HEK293 (cell line): ENCODE data around the gene CDCP2.

Experiments used
- CTCF ChIA-PET: fragments of 350-600 bp; formaldehyde crosslinking; extraction: SDS; loops from one replicate; lab custom pipeline; 2021; ENCODE audit warnings: antibody characterized with exemption; lab: Yijun Ruan, JAX
- POLR2A ChIA-PET: fragments of 300-600 bp; formaldehyde crosslinking; extraction: SDS; loops from one replicate; lab custom pipeline; 2020; ENCODE audit warnings: antibody characterized with exemption, inconsistent platforms; lab: Yijun Ruan, JAX
- H3K27ac ChIP-seq: fragments of 200-500 bp; sonication (Bioruptor generic); 2 replicates; pipeline ENCODE4 v1.5.1; 2014; ENCODE audit warnings: low read depth, low read length, control low read depth, inconsistent platforms; ENCODE audit errors: extremely low read depth
- H3K36me3 ChIP-seq, 2 experiments: fragments of 200-500 bp in 1 of 2; sonication (Bioruptor generic) in 1 of 2; 1 replicate in 1 of 2; 2 replicates in 1 of 2; pipeline ENCODE4 v1.5.1; 2014 to 2017; ENCODE audit warnings: inconsistent platforms in 2 of 2, low read length in 2 of 2; ENCODE audit not compliant: control insufficient read depth in 2 of 2, insufficient read depth in 1 of 2
- H3K4me1 ChIP-seq: fragments of 200-500 bp; sonication (Bioruptor generic); 2 replicates; pipeline ENCODE4 v1.5.1; 2014; ENCODE audit warnings: mild to moderate bottlenecking, low read length, inconsistent platforms; ENCODE audit not compliant: control insufficient read depth, insufficient read depth
- H3K4me3 ChIP-seq: 2 replicates; pipeline ENCODE4 v1.5.1; 2011; ENCODE audit warnings: low read depth, mild to moderate bottlenecking, control low read depth, low read length, moderate library complexity
- H3K9me3 ChIP-seq: fragments of 200-500 bp; sonication (Bioruptor generic); 2 replicates; pipeline ENCODE4 v1.5.1; 2014; ENCODE audit warnings: low read depth, low read length, inconsistent platforms; ENCODE audit not compliant: control insufficient read depth, insufficient read depth
- GLI4 ChIP-seq: fragments of 450-650 bp; formaldehyde crosslinking; IDR thresholded peaks from 2 replicates; pipeline ENCODE4 v1.5.1; 2016; ENCODE audit warnings: missing biosample characterization, missing genetic modification characterization
- GLIS1 ChIP-seq: fragments of 450-650 bp; formaldehyde crosslinking; IDR thresholded peaks from 2 replicates; pipeline ENCODE4 v1.5.1; 2016; ENCODE audit warnings: missing biosample characterization, missing genetic modification characterization
- RBAK ChIP-seq: fragments of 450-650 bp; formaldehyde crosslinking; IDR thresholded peaks from 2 replicates; pipeline ENCODE4 v1.5.1; 2016; ENCODE audit warnings: missing biosample characterization, missing genetic modification characterization
- REPIN1 ChIP-seq: fragments of 450-650 bp; formaldehyde crosslinking; IDR thresholded peaks from 2 replicates; pipeline ENCODE4 v1.5.1; 2017; ENCODE audit warnings: missing biosample characterization, missing genetic modification characterization, low read depth
- YY1 ChIP-seq: fragments of 450-650 bp; formaldehyde crosslinking; IDR thresholded peaks from 2 replicates; pipeline ENCODE4 v1.5.1; 2018; ENCODE audit warnings: missing biosample characterization, missing genetic modification characterization
- ZBTB11 ChIP-seq: fragments of 450-650 bp; formaldehyde crosslinking; conservative IDR thresholded peaks from 2 replicates; pipeline ENCODE4 v1.5.1; 2016; ENCODE audit warnings: low read depth, missing biosample characterization, missing genetic modification characterization
- ZNF138 ChIP-seq: fragments of 450-650 bp; formaldehyde crosslinking; IDR thresholded peaks from 2 replicates; pipeline ENCODE4 v1.5.1; 2016; ENCODE audit warnings: missing biosample characterization, missing genetic modification characterization, borderline replicate concordance
- ZNF140 ChIP-seq: fragments of 450-650 bp; formaldehyde crosslinking; IDR thresholded peaks from 2 replicates; pipeline ENCODE4 v1.5.1; 2016; ENCODE audit warnings: missing biosample characterization, missing genetic modification characterization
- ZNF19 ChIP-seq: fragments of 450-650 bp; formaldehyde crosslinking; IDR thresholded peaks from 2 replicates; pipeline ENCODE4; 2016; ENCODE audit warnings: missing biosample characterization, missing genetic modification characterization, low read depth
- ZNF214 ChIP-seq: fragments of 450-650 bp; formaldehyde crosslinking; IDR thresholded peaks from 2 replicates; pipeline ENCODE4 v1.5.1; 2017; ENCODE audit warnings: missing biosample characterization, mild to moderate bottlenecking, missing genetic modification characterization, borderline replicate concordance
- ZNF266 ChIP-seq: fragments of 450-650 bp; formaldehyde crosslinking; IDR thresholded peaks from 2 replicates; pipeline ENCODE4 v1.5.1; 2016; ENCODE audit warnings: missing biosample characterization, missing genetic modification characterization, low read depth
- ZNF292 ChIP-seq: fragments of 450-650 bp; formaldehyde crosslinking; IDR thresholded peaks from 2 replicates; pipeline ENCODE4 v1.5.1; 2016; ENCODE audit warnings: low read depth, missing biosample characterization, missing genetic modification characterization, borderline replicate concordance
- ZNF416 ChIP-seq: fragments of 450-650 bp; formaldehyde crosslinking; IDR thresholded peaks from 2 replicates; pipeline ENCODE4 v1.5.1; 2016; ENCODE audit warnings: missing biosample characterization, missing genetic modification characterization
- ZNF561 ChIP-seq: fragments of 450-650 bp; IDR thresholded peaks from 2 replicates; pipeline ENCODE4 v1.5.1; 2018; ENCODE audit warnings: missing biosample characterization, missing genetic modification characterization, borderline replicate concordance
- ZNF610 ChIP-seq: fragments of 450-650 bp; formaldehyde crosslinking; IDR thresholded peaks from 2 replicates; pipeline ENCODE4 v1.5.1; 2016; ENCODE audit warnings: missing biosample characterization, missing genetic modification characterization, borderline replicate concordance
- ZNF664 ChIP-seq: fragments of 450-650 bp; formaldehyde crosslinking; IDR thresholded peaks from 2 replicates; pipeline ENCODE4 v1.5.1; 2016; ENCODE audit warnings: missing biosample characterization, missing genetic modification characterization
- ZNF785 ChIP-seq: fragments of 450-650 bp; formaldehyde crosslinking; IDR thresholded peaks from 2 replicates; pipeline ENCODE4 v1.5.1; 2016; ENCODE audit warnings: missing biosample characterization, missing genetic modification characterization
- ZSCAN16 ChIP-seq: fragments of 450-650 bp; formaldehyde crosslinking; IDR thresholded peaks from 2 replicates; pipeline ENCODE4 v1.5.1; 2016; ENCODE audit warnings: missing biosample characterization, missing genetic modification characterization
- TF ChIP-seq, protein P1 (sequence below): fragments of 450-650 bp; formaldehyde crosslinking; IDR thresholded peaks from 2 replicates; pipeline ENCODE4 v1.5.1; 2016; ENCODE audit warnings: missing biosample characterization, missing genetic modification characterization
- TF ChIP-seq, protein P2 (sequence below): fragments of 450-650 bp; formaldehyde crosslinking; IDR thresholded peaks from 2 replicates; pipeline ENCODE4 v1.5.1; 2016; ENCODE audit warnings: missing biosample characterization, missing genetic modification characterization, borderline replicate concordance
- TF ChIP-seq, protein P3 (sequence below): fragments of 450-650 bp; formaldehyde crosslinking; IDR thresholded peaks from 2 replicates; pipeline ENCODE4 v1.5.1; 2016; ENCODE audit warnings: missing biosample characterization, missing genetic modification characterization

CDCP2 gene

DNA sequence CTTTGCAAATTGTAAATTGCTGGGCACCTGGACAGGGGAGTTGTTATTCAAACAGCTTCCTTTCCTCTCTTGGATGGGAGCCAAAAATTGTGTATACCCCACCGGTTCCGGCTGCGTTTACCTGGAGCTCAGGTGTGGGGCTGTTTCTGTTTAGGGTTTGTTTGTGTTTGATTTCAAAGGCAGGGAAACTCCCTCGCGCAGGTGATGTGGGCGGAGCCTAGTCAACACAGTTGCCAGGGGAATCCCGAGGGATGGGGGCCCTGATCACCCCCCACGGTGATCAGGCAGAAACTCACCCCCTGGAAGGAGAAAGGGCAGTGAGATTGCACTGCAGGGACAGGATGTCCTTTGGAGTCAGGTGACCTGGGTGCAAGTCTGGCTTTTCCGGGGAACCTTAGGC, 28.3 kb downstream of the CDCP2 start:
- no peak for TF ChIP-seq ZNF138
- peak; percentile 83 for TF ChIP-seq GLIS1
- TF ChIP-seq, protein P1, sequence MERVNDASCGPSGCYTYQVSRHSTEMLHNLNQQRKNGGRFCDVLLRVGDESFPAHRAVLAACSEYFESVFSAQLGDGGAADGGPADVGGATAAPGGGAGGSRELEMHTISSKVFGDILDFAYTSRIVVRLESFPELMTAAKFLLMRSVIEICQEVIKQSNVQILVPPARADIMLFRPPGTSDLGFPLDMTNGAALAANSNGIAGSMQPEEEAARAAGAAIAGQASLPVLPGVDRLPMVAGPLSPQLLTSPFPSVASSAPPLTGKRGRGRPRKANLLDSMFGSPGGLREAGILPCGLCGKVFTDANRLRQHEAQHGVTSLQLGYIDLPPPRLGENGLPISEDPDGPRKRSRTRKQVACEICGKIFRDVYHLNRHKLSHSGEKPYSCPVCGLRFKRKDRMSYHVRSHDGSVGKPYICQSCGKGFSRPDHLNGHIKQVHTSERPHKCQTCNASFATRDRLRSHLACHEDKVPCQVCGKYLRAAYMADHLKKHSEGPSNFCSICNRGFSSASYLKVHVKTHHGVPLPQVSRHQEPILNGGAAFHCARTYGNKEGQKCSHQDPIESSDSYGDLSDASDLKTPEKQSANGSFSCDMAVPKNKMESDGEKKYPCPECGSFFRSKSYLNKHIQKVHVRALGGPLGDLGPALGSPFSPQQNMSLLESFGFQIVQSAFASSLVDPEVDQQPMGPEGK (tag by site-specific recombination) = no peak
- ChIA-PET POLR2A (interaction anchor here (1.4 kb wide), 1 partner anchor 12 kb away, joined by 3 read pairs; no protein-coding TSS in a partner anchor), CTCF (interaction anchor here (0.6 to 1.5 kb wide), 6 partner anchors 42 to 631 kb away, joined by 3 to 4 read pairs (median 3); no protein-coding TSS in a partner anchor)
- H3K4me1 ChIP-seq = no peaks in the 10 kb centered on the region
- H3K9me3 ChIP-seq = no peaks in the 10 kb centered on the region
- no peaks in the 10 kb centered on the region for H3K36me3 ChIP-seq
- no peak overlapping the region for H3K4me3 ChIP-seq
- no peak overlapping the region for H3K27ac ChIP-seq

DNA sequence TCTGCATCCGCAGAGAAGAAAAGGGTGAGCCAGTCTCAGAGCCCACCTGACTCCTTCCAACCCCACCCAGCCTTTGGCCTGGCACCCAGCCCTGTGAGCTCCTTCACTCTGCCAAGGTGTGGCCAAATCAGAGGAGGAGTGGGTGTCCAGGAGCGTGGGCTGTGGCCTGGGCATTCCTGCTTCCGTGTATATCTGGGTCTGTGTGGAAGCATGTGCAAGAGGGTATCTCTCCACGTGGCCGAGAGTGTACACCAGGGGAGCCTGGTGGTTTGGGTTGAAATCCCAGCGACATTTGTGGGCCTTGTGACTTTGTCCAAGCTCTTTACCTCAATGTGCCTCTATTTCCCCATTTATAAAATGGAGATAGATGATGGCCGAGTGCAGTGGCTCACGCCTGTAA, 29.8 kb downstream of the CDCP2 start:
- Histone ChIP-seq H3K9me3 (no peaks in the 10 kb centered on the region), H3K4me1 (no peaks in the 10 kb centered on the region)
- CTCF ChIA-PET = interaction anchor here (0.6 to 1.6 kb wide), 12 partner anchors 9 to 687 kb away, joined by 3 to 9 read pairs (median 4); no protein-coding TSS in a partner anchor
- TF ChIP-seq ZNF140 (tag by site-specific recombination) (no peak), ZNF19 (no peak), GLI4 (tag by site-specific recombination) (no peak), ZNF561 (tag by site-specific recombination) (no peak), REPIN1 (tag by site-specific recombination) (no peak), ZNF266 (tag by site-specific recombination) (no peak), YY1 (tag by site-specific recombination) (no peak), ZNF785 (tag by site-specific recombination) (no peak), ZSCAN16 (tag by site-specific recombination) (no peak), ZNF610 (tag by site-specific recombination) (no peak), ZNF416 (no peak), RBAK (no peak), ZBTB11 (tag by site-specific recombination) (no peak), ZNF214 (tag by site-specific recombination) (no peak), ZNF664 (no peak), ZNF292 (tag by site-specific recombination) (no peak)
- TF ChIP-seq, protein P2, sequence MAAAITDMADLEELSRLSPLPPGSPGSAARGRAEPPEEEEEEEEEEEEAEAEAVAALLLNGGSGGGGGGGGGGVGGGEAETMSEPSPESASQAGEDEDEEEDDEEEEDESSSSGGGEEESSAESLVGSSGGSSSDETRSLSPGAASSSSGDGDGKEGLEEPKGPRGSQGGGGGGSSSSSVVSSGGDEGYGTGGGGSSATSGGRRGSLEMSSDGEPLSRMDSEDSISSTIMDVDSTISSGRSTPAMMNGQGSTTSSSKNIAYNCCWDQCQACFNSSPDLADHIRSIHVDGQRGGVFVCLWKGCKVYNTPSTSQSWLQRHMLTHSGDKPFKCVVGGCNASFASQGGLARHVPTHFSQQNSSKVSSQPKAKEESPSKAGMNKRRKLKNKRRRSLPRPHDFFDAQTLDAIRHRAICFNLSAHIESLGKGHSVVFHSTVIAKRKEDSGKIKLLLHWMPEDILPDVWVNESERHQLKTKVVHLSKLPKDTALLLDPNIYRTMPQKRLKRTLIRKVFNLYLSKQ (tag by site-specific recombination) = no peak
- TF ChIP-seq, protein P3, sequence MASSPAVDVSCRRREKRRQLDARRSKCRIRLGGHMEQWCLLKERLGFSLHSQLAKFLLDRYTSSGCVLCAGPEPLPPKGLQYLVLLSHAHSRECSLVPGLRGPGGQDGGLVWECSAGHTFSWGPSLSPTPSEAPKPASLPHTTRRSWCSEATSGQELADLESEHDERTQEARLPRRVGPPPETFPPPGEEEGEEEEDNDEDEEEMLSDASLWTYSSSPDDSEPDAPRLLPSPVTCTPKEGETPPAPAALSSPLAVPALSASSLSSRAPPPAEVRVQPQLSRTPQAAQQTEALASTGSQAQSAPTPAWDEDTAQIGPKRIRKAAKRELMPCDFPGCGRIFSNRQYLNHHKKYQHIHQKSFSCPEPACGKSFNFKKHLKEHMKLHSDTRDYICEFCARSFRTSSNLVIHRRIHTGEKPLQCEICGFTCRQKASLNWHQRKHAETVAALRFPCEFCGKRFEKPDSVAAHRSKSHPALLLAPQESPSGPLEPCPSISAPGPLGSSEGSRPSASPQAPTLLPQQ (tag by site-specific recombination) = no peak
- TF ChIP-seq, all 188 proteins: peak for 0
- H3K4me3 ChIP-seq = no peak overlapping the region
- no peaks in the 10 kb centered on the region for H3K36me3 ChIP-seq
- no peak overlapping the region for H3K27ac ChIP-seq
- POLR2A ChIA-PET = no interaction called here
